Activated CD4-positive, alpha-beta T cell treated with anti-CD3 and anti-CD28 coated beads for 36 hours (primary cell): Measurements from ENCODE around the gene HPGDS. TPM values are rescaled to one million over a fixed set of nuclear protein-coding genes. Genes with fewer than 3 reads are reported as not detected.

Source experiments
- ATAC-seq: fragments of 200-7000 bp; cut with Tn5 transposase; one replicate; pipeline ENCODE4 v1.10.0; 2021; ENCODE audit warnings: mild to moderate bottlenecking, moderate library complexity
- CTCF ChIA-PET: fragments of 350-600 bp; sonication (Branson Sonifier 250); formaldehyde crosslinking; loops from one replicate; lab custom pipeline; 2021; ENCODE audit warnings: antibody characterized with exemption; lab: Charles Lee
- POLR2A ChIA-PET: fragments of 350-600 bp; sonication (Branson Sonifier 250); formaldehyde crosslinking; loops from one replicate; lab custom pipeline; 2021; ENCODE audit warnings: antibody characterized with exemption, inconsistent platforms; lab: Charles Lee
- DNase-seq: peaks from one replicate; pipeline ENCODE4 v3.0.0-alpha.2; 2020
- H3K27ac Mint-ChIP-seq: one replicate; pipeline ENCODE4 v1.8.0; 2021; ENCODE audit warnings: mixed read lengths
- H3K27me3 Mint-ChIP-seq: one replicate; pipeline ENCODE4 v1.8.0; 2021; ENCODE audit warnings: mixed read lengths
- H3K36me3 Mint-ChIP-seq: one replicate; pipeline ENCODE4 v1.8.0; 2021; ENCODE audit warnings: low read depth, mixed read lengths
- H3K4me1 Mint-ChIP-seq: one replicate; pipeline ENCODE4 v1.8.0; 2021; ENCODE audit warnings: mixed read lengths
- H3K4me3 Mint-ChIP-seq: one replicate; pipeline ENCODE4 v1.8.0; 2021; ENCODE audit warnings: mild to moderate bottlenecking, moderate library complexity, mixed read lengths
- H3K9me3 Mint-ChIP-seq: one replicate; pipeline ENCODE4 v1.8.0; 2021; ENCODE audit warnings: low read depth, mixed read lengths
- intact Hi-C, 2 experiments: fragments of 100-400 bp; cut with DNase I in 1 of 2; cut with micrococcal nuclease in 1 of 2; formaldehyde crosslinking; loops; one replicate each; pipeline versions ENCODE4 v1.14.2 to v1.15.1; 2022 to 2024; cut with DNase I, micrococcal nuclease
- total RNA-seq, 2 experiments: library from RNA; stranded (reverse); gene quantifications; one replicate each; pipeline ENCODE4 v1.2.3, GENCODE V29; 2021

Gene HPGDS
- total RNA-seq, 2 experiments from 2014 or later: not detected

DNA sequence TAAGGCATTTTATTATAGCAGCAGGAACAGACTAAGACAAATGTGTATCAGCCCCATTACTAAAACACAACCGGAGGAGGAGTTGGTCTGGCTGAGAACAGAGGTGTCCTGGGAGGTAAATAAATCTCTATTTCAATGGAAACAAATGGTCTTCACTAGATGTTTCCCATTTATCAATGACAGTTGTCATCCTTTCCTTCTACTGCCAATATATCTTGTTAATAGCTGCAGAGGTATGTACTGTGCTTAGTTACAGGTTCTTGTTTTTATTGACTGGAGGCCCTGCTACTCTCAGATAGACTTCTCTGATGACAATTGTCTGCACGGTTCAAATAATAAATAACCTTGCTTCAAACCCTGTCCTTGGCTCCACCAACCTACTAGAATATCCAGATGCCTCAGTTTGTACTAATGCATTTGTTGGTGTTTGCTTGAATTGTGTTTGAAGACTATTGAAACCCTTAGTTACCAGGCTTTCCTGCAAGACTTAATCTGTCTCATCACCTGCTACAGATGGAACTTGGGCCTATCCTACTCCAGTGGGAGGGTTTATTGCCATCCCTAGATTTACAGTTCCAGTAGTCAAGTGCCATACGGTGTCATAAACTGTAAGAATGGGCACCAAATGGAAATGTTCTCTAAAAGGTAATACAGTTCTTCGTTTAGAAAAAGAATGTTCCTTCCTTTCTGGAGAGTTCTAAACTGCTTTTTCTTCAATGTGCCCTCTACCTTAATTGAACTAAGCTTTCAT is 29.8 kb upstream of the HPGDS start:
- Mint-ChIP-seq H3K27me3 (peaks cover 4% of the 10 kb centered on the region), H3K27ac (no peak overlapping the region), H3K4me3 (no peak overlapping the region), H3K36me3 (no peaks in the 10 kb centered on the region), H3K9me3 (no peaks in the 10 kb centered on the region), H3K4me1 (no peaks in the 10 kb centered on the region)
- POLR2A ChIA-PET: no interaction called here
- no peak for ATAC-seq
- CTCF ChIA-PET: no interaction called here
- intact Hi-C loops: no loop called here
- DNase-seq: no peak

- no peak overlapping the region for H3K27ac Mint-ChIP-seq
- ATAC-seq (no peak), DNase-seq (no peak)
- H3K27me3 Mint-ChIP-seq: peaks cover 3% of the 10 kb centered on the region
- no peaks in the 10 kb centered on the region for H3K36me3 Mint-ChIP-seq
- CTCF ChIA-PET: interaction anchor here (1.4 kb wide), 1 partner anchor 19 kb away, joined by 4 read pairs; no protein-coding TSS in a partner anchor
- H3K9me3 Mint-ChIP-seq: peaks cover 3% of the 10 kb centered on the region
- POLR2A ChIA-PET: no interaction called here
- intact Hi-C loops: no loop called here
- H3K4me3 Mint-ChIP-seq: no peak overlapping the region
- H3K4me1 Mint-ChIP-seq: no peaks in the 10 kb centered on the region
Measured at GRCh38 chr4:94371290-94371689, 28.7 kb upstream of the HPGDS start.

DNA sequence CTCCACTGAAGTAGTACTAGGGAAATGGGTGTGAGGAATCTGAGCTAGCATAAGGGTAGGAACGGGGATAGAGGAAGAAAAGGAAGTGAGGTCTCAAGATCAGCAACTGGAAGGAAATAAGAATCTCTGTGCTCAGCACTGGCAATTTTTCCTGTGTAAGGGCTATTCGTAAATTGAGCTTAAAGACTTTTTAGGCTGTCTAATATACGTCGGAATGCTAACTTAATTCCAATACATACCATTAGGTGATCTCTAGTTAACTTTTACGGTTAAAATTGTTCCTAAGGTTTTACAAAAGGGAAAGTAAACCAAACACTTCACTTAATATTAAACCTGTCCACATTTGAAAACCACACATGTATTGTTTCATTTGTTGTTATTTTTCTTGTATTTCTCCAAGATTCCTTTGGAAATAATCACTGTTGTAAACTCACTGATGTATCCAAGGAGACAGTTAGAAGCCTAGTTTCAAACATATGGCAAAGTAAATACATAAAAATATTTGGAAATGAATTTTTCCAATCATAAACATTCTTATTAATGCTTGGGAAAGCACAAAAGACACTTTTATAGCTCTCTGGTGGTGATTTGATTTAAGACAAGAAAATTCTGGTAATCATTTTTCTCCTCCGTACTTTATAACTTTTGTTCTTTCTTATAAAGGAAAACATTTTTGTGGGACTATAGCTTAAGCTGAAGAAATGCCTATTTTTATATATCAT is 28.1 kb upstream of the HPGDS start:
- intact Hi-C loops: no loop called here
- H3K27ac Mint-ChIP-seq: no peak overlapping the region
- POLR2A ChIA-PET: no interaction called here
- H3K4me1 Mint-ChIP-seq: no peaks in the 10 kb centered on the region
- H3K36me3 Mint-ChIP-seq: no peaks in the 10 kb centered on the region
- no peak overlapping the region for H3K4me3 Mint-ChIP-seq
- H3K9me3 Mint-ChIP-seq: peaks cover 3% of the 10 kb centered on the region
- ATAC-seq (no peak), DNase-seq (no peak)
- CTCF ChIA-PET: interaction anchor here (1.4 kb wide), 1 partner anchor 19 kb away, joined by 4 read pairs; no protein-coding TSS in a partner anchor
- H3K27me3 Mint-ChIP-seq: peaks cover 8% of the 10 kb centered on the region

- ATAC-seq: no peak
- no peak overlapping the region for H3K4me3 Mint-ChIP-seq
- H3K27ac Mint-ChIP-seq: no peak overlapping the region
- H3K36me3 Mint-ChIP-seq: no peaks in the 10 kb centered on the region
- H3K9me3 Mint-ChIP-seq: peaks cover 3% of the 10 kb centered on the region
- POLR2A ChIA-PET: no interaction called here
- intact Hi-C loops: no loop called here
- H3K4me1 Mint-ChIP-seq: no peaks in the 10 kb centered on the region
- peaks cover 5% of the 10 kb centered on the region for H3K27me3 Mint-ChIP-seq
- DNase-seq: no peak
- CTCF ChIA-PET: no interaction called here
Measured at GRCh38 chr4:94369046-94369445, 26.4 kb upstream of the HPGDS start.

GRCh38 chr4:94368459-94368858 is 25.8 kb upstream of the HPGDS start:
- ChIA-PET POLR2A (no interaction called here), CTCF (no interaction called here)
- intact Hi-C loops: no loop called here
- H3K27ac Mint-ChIP-seq: no peak overlapping the region
- H3K4me1 Mint-ChIP-seq: no peaks in the 10 kb centered on the region
- H3K36me3 Mint-ChIP-seq: no peaks in the 10 kb centered on the region
- ATAC-seq (no peak), DNase-seq (no peak)
- peaks cover 5% of the 10 kb centered on the region for H3K27me3 Mint-ChIP-seq
- H3K9me3 Mint-ChIP-seq: peaks cover 3% of the 10 kb centered on the region
- no peak overlapping the region for H3K4me3 Mint-ChIP-seq

DNA sequence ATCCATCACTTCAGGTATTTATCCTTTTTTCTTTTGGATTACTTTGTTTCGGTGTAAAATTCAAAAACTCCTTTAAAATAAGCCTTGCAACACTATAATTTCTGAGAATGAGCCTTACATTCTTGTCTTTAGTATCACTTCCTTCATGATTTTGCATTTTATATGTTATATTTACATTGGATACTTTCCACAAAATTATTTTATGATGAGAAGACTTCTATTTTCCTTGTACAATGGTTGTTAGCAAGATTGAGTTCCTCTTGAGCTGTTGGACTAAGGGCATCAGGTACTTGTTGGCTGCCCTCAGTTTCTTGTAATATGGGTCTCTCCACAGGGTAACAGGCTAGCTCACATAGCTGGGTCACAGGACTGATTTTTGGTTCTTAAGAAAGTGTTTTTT is 22.7 kb upstream of the HPGDS start:
- no peaks in the 10 kb centered on the region for H3K36me3 Mint-ChIP-seq
- H3K4me1 Mint-ChIP-seq: no peaks in the 10 kb centered on the region
- CTCF ChIA-PET: no interaction called here

DNA sequence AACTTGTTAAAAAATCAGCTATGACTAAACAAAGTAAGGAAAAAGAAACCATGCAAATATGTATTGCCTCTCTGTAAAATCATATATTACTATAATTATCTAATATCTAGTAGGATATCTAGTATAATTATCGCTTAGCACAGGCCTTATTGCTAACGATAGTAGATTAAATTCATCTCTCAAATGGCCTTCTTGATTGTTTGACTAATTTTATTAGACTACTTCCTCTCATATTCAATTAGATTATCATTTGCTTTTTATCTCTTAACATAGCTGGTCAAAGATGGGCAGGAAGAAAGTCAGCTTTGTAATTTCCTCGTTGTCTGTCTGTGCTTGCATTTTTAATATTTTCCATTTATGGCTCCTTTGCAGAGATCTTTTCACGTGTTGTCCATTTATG is 21.9 kb upstream of the HPGDS start:
- ATAC-seq: no peak
- Mint-ChIP-seq H3K36me3 (no peaks in the 10 kb centered on the region), H3K27me3 (peaks cover 7% of the 10 kb centered on the region)

More for the DNA sequence above, 22.7 kb upstream of the HPGDS start:
- H3K27me3 Mint-ChIP-seq: peaks cover 7% of the 10 kb centered on the region
- no peak overlapping the region for H3K4me3 Mint-ChIP-seq
- POLR2A ChIA-PET: no interaction called here
- H3K9me3 Mint-ChIP-seq: peaks cover 3% of the 10 kb centered on the region
- no peak overlapping the region for H3K27ac Mint-ChIP-seq
- ATAC-seq (no peak), DNase-seq (no peak)
- intact Hi-C loops: no loop called here

DNA sequence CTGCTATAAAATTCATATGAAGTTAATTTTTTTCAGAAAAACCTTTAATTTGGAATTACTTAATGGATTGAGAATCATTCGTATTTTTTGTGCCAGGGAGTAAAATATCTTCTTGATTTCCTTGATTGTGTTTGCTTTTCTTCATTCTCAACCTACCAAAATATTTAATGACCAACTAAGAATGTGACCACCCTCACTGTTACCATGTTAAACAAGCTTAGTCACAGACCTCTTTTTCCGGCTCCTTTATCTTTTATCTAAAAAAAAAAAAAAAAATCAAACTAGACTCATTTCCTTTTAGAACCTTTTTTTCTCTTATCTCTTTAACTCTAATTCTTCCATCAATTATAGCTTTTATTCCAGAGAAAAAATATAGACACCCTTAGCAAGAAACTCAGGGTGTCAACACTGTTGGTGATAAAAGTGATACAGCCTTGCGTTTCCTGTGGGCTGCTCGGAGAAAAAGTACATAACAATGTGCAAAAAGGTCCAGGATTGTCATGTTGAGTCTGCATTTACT is 20.6 kb upstream of the HPGDS start:
- Mint-ChIP-seq H3K4me3 (no peak overlapping the region), H3K9me3 (peaks cover 3% of the 10 kb centered on the region), H3K4me1 (no peaks in the 10 kb centered on the region), H3K27ac (no peak overlapping the region), H3K36me3 (no peaks in the 10 kb centered on the region), H3K27me3 (peaks cover 8% of the 10 kb centered on the region)
- ATAC-seq: no peak
- intact Hi-C loops: no loop called here
- ChIA-PET CTCF (no interaction called here), POLR2A (no interaction called here)
- DNase-seq: no peak

More for the DNA sequence above, 21.9 kb upstream of the HPGDS start:
- Mint-ChIP-seq H3K9me3 (peaks cover 3% of the 10 kb centered on the region), H3K27ac (no peak overlapping the region), H3K4me3 (no peak overlapping the region), H3K4me1 (no peaks in the 10 kb centered on the region)
- DNase-seq: no peak
- CTCF ChIA-PET: interaction anchor here (0.6 to 1.1 kb wide), 3 partner anchors 13 to 1062 kb away, joined by 3 read pairs; no protein-coding TSS in a partner anchor
- intact Hi-C loops: no loop called here
- POLR2A ChIA-PET: no interaction called here

DNA sequence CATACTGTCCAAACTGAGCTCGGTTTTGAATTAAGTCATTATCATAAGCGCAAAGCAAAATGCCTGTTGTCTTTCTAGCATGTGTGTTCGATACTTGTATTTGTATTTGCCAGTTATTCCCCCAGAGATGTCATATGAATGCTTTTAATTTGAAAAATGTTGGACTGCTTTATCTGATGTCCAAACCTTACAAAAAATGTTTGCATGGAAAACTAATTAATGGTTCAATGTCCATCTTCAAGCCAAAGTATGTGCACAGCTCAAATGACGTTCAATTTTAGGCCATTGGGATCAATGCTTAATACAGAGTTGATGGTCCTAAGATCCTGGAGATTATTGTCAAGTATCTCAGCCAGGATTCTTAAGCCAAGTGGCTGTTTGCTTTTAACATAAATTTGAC is 17.2 kb upstream of the HPGDS start:
- Mint-ChIP-seq H3K4me3 (no peak overlapping the region), H3K36me3 (no peaks in the 10 kb centered on the region), H3K27ac (no peak overlapping the region), H3K4me1 (no peaks in the 10 kb centered on the region), H3K27me3 (peaks cover 5% of the 10 kb centered on the region), H3K9me3 (no peaks in the 10 kb centered on the region)
- CTCF ChIA-PET: no interaction called here
- intact Hi-C loops: no loop called here
- POLR2A ChIA-PET: no interaction called here
- DNase-seq (no peak), ATAC-seq (no peak)

DNA sequence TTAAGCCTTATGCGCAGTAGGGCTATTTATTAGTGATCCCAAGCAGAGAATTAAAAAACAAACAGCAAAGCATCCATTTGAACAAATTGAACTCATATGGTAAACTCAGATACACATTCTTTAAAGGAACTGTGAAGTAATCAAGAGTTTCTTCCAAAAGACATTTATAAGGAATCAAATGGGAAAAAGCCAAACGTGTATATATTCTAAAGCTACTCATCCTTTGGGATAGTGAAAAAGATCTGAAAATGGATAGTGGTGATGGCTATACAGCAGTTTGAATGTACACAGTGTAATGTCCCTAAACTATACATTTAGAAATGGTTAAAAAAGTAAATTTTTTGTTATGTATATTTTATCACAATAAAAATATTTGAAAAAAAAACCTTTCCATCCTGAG is 16.6 kb upstream of the HPGDS start:
- ChIA-PET CTCF (interaction anchor here (0.6 kb wide), 1 partner anchor 18 kb away, joined by 4 read pairs; no protein-coding TSS in a partner anchor), POLR2A (no interaction called here)
- H3K36me3 Mint-ChIP-seq: no peaks in the 10 kb centered on the region
- ATAC-seq (no peak), DNase-seq (no peak)
- intact Hi-C loops: no loop called here
- no peak overlapping the region for H3K27ac Mint-ChIP-seq
- peaks cover 5% of the 10 kb centered on the region for H3K27me3 Mint-ChIP-seq
- no peak overlapping the region for H3K4me3 Mint-ChIP-seq
- no peaks in the 10 kb centered on the region for H3K4me1 Mint-ChIP-seq
- H3K9me3 Mint-ChIP-seq: no peaks in the 10 kb centered on the region

- H3K4me3 Mint-ChIP-seq: no peak overlapping the region
- H3K4me1 Mint-ChIP-seq: no peaks in the 10 kb centered on the region
- CTCF ChIA-PET: no interaction called here
- DNase-seq (no peak), ATAC-seq (no peak)
- POLR2A ChIA-PET: no interaction called here
- intact Hi-C loops: no loop called here
- H3K36me3 Mint-ChIP-seq: no peaks in the 10 kb centered on the region
- no peak overlapping the region for H3K27ac Mint-ChIP-seq
- H3K27me3 Mint-ChIP-seq: peaks cover 5% of the 10 kb centered on the region
- no peaks in the 10 kb centered on the region for H3K9me3 Mint-ChIP-seq
Measured at GRCh38 chr4:94358101-94358500, 15.5 kb upstream of the HPGDS start.

GRCh38 chr4:94357624-94358023 is 15.0 kb upstream of the HPGDS start:
- POLR2A ChIA-PET: no interaction called here

More at GRCh38 chr4:94357624-94358023, 15.0 kb upstream of the HPGDS start:
- no peak overlapping the region for H3K27ac Mint-ChIP-seq
- CTCF ChIA-PET: interaction anchor here (0.8 kb wide), 1 partner anchor 49 kb away, joined by 3 read pairs; no protein-coding TSS in a partner anchor
- intact Hi-C loops: no loop called here
- no peaks in the 10 kb centered on the region for H3K36me3 Mint-ChIP-seq
- H3K27me3 Mint-ChIP-seq: peaks cover 5% of the 10 kb centered on the region
- no peaks in the 10 kb centered on the region for H3K4me1 Mint-ChIP-seq
- no peaks in the 10 kb centered on the region for H3K9me3 Mint-ChIP-seq
- no peak for DNase-seq
- no peak overlapping the region for H3K4me3 Mint-ChIP-seq
- ATAC-seq: no peak
